H1 (cell line): ENCODE results near the gene RBMS1. TPM values are rescaled to one million over a fixed set of nuclear protein-coding genes. Genes with fewer than 3 reads are reported as not detected.

Source experiments
- CHD1 ChIP-seq: IDR thresholded peaks from 2 replicates; pipeline ENCODE4 v1.6.1; 2012; ENCODE audit warnings: low read depth, low read length, improper control_type of control experiment
- MAFK ChIP-seq: IDR thresholded peaks from 2 replicates; pipeline ENCODE4 v1.6.1; 2012; ENCODE audit warnings: low read depth, mild to moderate bottlenecking, improper control_type of control experiment, low read length
- RNF2 ChIP-seq: fragments of 200-900, 300-1000 bp; sonication (generic); IDR thresholded peaks from 2 replicates; pipeline ENCODE4 v1.7.1; 2016; ENCODE audit warnings: borderline replicate concordance, low read depth, mild to moderate bottlenecking, antibody characterized with exemption, low read length; ENCODE audit not compliant: poor library complexity, severe bottlenecking; ENCODE audit errors: missing control alignments
- polyA plus RNA-seq, 7 experiments: library from polyadenylated mRNA; depleted of rRNA in 3 of 7; stranded (reverse) in 5 of 7; unstranded in 2 of 7; fragments of >200 nt in 5 of 7; fragments of 200-250 nt in 2 of 7; gene quantifications; 1 replicate in 5 of 7; 2 replicates in 1 of 7; 4 replicates in 1 of 7; pipeline versions ENCODE4 v1.2.1 to v1.2.3, GENCODE V29; 2011 to 2013; ENCODE audit warnings: missing spikeins in 2 of 7, mixed read lengths in 2 of 7
- total RNA-seq: library from RNA; stranded (reverse); fragmentation: NEBNext Ultra II Directional; extraction: Animal tissue kit (Norgen Biotek cat#: 25700); gene quantifications from 2 replicates; pipeline ENCODE4 v1.2.1, GENCODE V29; 2021

Gene RBMS1
- total and polyA plus RNA-seq, 2 of the 8 experiments (the other 6 are each of a cell fraction or from before 2014, with no cell fraction given), result 53.7 to 60.0 TPM

DNA sequence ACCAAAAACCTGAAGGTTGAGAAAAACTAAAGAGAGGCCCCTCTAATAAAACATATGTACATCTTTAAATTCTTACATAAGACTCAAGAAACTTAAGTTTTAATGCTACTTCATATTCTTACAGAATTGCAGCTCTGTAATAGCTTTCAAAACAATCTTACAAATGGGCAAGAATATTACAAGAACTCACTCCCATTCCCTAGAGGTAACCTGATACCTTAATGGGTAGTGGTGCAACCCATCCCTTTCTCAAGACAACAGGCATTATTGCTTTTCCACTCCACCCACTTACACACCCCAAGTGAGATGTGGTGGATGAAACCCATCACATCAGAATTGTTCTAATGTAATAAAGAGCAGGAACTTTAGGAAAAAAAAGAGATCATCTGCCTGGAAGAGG lies 103.7 kb downstream of the RBMS1 start (continued):
- TF ChIP-seq CHD1 (no peak), RNF2 (no peak), MAFK (no peak)
